Measurements from ENCODE around the gene ADAM23.
A peak's percentile ranks its signal among the peaks of the same experiment; 100 is the strongest.

Gene ADAM23

GRCh38 chr2:206556357-206556949 lies 113.1 kb downstream of the ADAM23 start:
- no peak for TF ChIP-seq EZH2 (IDR thresholded peaks at IDR 0.05)
- no peak for TF ChIP-seq POLR2AphosphoS5 (IDR thresholded peaks at IDR 0.05; ENCODE audit: borderline replicate concordance, low read depth, low read length)
- no peak for TF ChIP-seq FOXP2 (optimal IDR thresholded peaks at IDR 0.05; ENCODE audit: control extremely low read depth, extremely low read length, insufficient read depth)
- no peak overlapping the region for H3K9ac ChIP-seq (ENCODE audit: insufficient read length)
- no peaks in the 10 kb centered on the region for H3K36me3 ChIP-seq (ENCODE audit: insufficient read depth, low read length)
- H3K9me3 ChIP-seq (ENCODE audit: low read depth, low read length), result no peaks in the 10 kb centered on the region
- no peak overlapping the region for H3K4me3 ChIP-seq
- no peak overlapping the region for H3K27ac ChIP-seq
- peak; percentile 56 for DNase-seq (ENCODE audit: low read depth, low spot score)

- no peaks in the 10 kb centered on the region for H3K36me3 ChIP-seq (ENCODE audit: insufficient read depth, low read length)
- H3K9me3 ChIP-seq (ENCODE audit: low read depth, low read length), result no peaks in the 10 kb centered on the region
- H3K9ac ChIP-seq (ENCODE audit: insufficient read length), result no peak overlapping the region
- H3K4me3 ChIP-seq, result no peak overlapping the region
- H3K27ac ChIP-seq, result no peak overlapping the region
- DNase-seq (ENCODE audit: low read depth, low spot score), result no peak
- no peak for TF ChIP-seq EZH2 (IDR thresholded peaks at IDR 0.05)
- no peak for TF ChIP-seq POLR2AphosphoS5 (IDR thresholded peaks at IDR 0.05; ENCODE audit: borderline replicate concordance, low read depth, low read length)
These were observed 114.0 kb downstream of the ADAM23 start for GRCh38 chr2:206557321-206557720.

- TF ChIP-seq POLR2AphosphoS5 (IDR thresholded peaks at IDR 0.05; ENCODE audit: borderline replicate concordance, low read depth, low read length), result no peak
- TF ChIP-seq EZH2 (IDR thresholded peaks at IDR 0.05), result no peak
- no peak for TF ChIP-seq FOXP2 (optimal IDR thresholded peaks at IDR 0.05; ENCODE audit: control extremely low read depth, extremely low read length, insufficient read depth)
- Histone ChIP-seq H3K4me3 (no peak overlapping the region), H3K9ac (ENCODE audit: insufficient read length) (no peak overlapping the region), H3K36me3 (ENCODE audit: insufficient read depth, low read length) (no peaks in the 10 kb centered on the region), H3K27ac (no peak overlapping the region), H3K9me3 (ENCODE audit: low read depth, low read length) (no peaks in the 10 kb centered on the region)
- DNase-seq (ENCODE audit: low read depth, low spot score), result no peak
These were observed 115.2 kb downstream of the ADAM23 start for GRCh38 chr2:206558492-206558891.

GRCh38 chr2:206561962-206562361 lies 118.6 kb downstream of the ADAM23 start:
- no peak for TF ChIP-seq POLR2AphosphoS5 (IDR thresholded peaks at IDR 0.05; ENCODE audit: borderline replicate concordance, low read depth, low read length)
- TF ChIP-seq FOXP2 (optimal IDR thresholded peaks at IDR 0.05; ENCODE audit: control extremely low read depth, extremely low read length, insufficient read depth), result no peak
- TF ChIP-seq EZH2 (IDR thresholded peaks at IDR 0.05), result no peak
- H3K27ac ChIP-seq, result no peak overlapping the region
- no peak overlapping the region for H3K9ac ChIP-seq (ENCODE audit: insufficient read length)
- no peaks in the 10 kb centered on the region for H3K9me3 ChIP-seq (ENCODE audit: low read depth, low read length)
- no peak for DNase-seq (ENCODE audit: low read depth, low spot score)
- H3K4me3 ChIP-seq, result no peak overlapping the region
- H3K36me3 ChIP-seq (ENCODE audit: insufficient read depth, low read length), result no peaks in the 10 kb centered on the region

GRCh38 chr2:206562375-206562774 lies 119.0 kb downstream of the ADAM23 start:
- Histone ChIP-seq H3K4me3 (no peak overlapping the region), H3K9me3 (ENCODE audit: low read depth, low read length) (no peaks in the 10 kb centered on the region), H3K27ac (no peak overlapping the region), H3K9ac (ENCODE audit: insufficient read length) (no peak overlapping the region), H3K36me3 (ENCODE audit: insufficient read depth, low read length) (no peaks in the 10 kb centered on the region)
- TF ChIP-seq POLR2AphosphoS5 (IDR thresholded peaks at IDR 0.05; ENCODE audit: borderline replicate concordance, low read depth, low read length) (no peak), FOXP2 (optimal IDR thresholded peaks at IDR 0.05; ENCODE audit: control extremely low read depth, extremely low read length, insufficient read depth) (no peak), EZH2 (IDR thresholded peaks at IDR 0.05) (no peak)
- no peak for DNase-seq (ENCODE audit: low read depth, low spot score)

GRCh38 chr2:206563374-206563773 lies 120.0 kb downstream of the ADAM23 start:
- Histone ChIP-seq H3K36me3 (ENCODE audit: insufficient read depth, low read length) (no peaks in the 10 kb centered on the region), H3K9ac (ENCODE audit: insufficient read length) (no peak overlapping the region), H3K9me3 (ENCODE audit: low read depth, low read length) (no peaks in the 10 kb centered on the region), H3K4me3 (no peak overlapping the region), H3K27ac (no peak overlapping the region)
- TF ChIP-seq POLR2AphosphoS5 (IDR thresholded peaks at IDR 0.05; ENCODE audit: borderline replicate concordance, low read depth, low read length), result no peak
- TF ChIP-seq FOXP2 (optimal IDR thresholded peaks at IDR 0.05; ENCODE audit: control extremely low read depth, extremely low read length, insufficient read depth), result no peak
- no peak for TF ChIP-seq EZH2 (IDR thresholded peaks at IDR 0.05)
- DNase-seq (ENCODE audit: low read depth, low spot score), result no peak

GRCh38 chr2:206565666-206566065 lies 122.3 kb downstream of the ADAM23 start:
- TF ChIP-seq POLR2AphosphoS5 (IDR thresholded peaks at IDR 0.05; ENCODE audit: borderline replicate concordance, low read depth, low read length), result no peak
- TF ChIP-seq FOXP2 (optimal IDR thresholded peaks at IDR 0.05; ENCODE audit: control extremely low read depth, extremely low read length, insufficient read depth), result no peak
- no peak for TF ChIP-seq EZH2 (IDR thresholded peaks at IDR 0.05)

GRCh38 chr2:206569470-206569869 lies 126.1 kb downstream of the ADAM23 start:
- DNase-seq (ENCODE audit: low read depth, low spot score), result no peak
- Histone ChIP-seq H3K4me3 (no peak overlapping the region), H3K9ac (ENCODE audit: insufficient read length) (no peak overlapping the region), H3K27ac (no peak overlapping the region), H3K9me3 (ENCODE audit: low read depth, low read length) (no peaks in the 10 kb centered on the region), H3K36me3 (ENCODE audit: insufficient read depth, low read length) (no peaks in the 10 kb centered on the region)
- no peak for TF ChIP-seq POLR2AphosphoS5 (IDR thresholded peaks at IDR 0.05; ENCODE audit: borderline replicate concordance, low read depth, low read length)
- no peak for TF ChIP-seq FOXP2 (optimal IDR thresholded peaks at IDR 0.05; ENCODE audit: control extremely low read depth, extremely low read length, insufficient read depth)
- TF ChIP-seq EZH2 (IDR thresholded peaks at IDR 0.05), result no peak

More at GRCh38 chr2:206565666-206566065, 122.3 kb downstream of the ADAM23 start:
- Histone ChIP-seq H3K36me3 (ENCODE audit: insufficient read depth, low read length) (no peaks in the 10 kb centered on the region), H3K9ac (ENCODE audit: insufficient read length) (no peak overlapping the region), H3K9me3 (ENCODE audit: low read depth, low read length) (no peaks in the 10 kb centered on the region), H3K4me3 (no peak overlapping the region), H3K27ac (no peak overlapping the region)
- DNase-seq (ENCODE audit: low read depth, low spot score), result no peak

- Histone ChIP-seq H3K9ac (ENCODE audit: insufficient read length) (no peak overlapping the region), H3K9me3 (ENCODE audit: low read depth, low read length) (no peaks in the 10 kb centered on the region), H3K4me3 (no peak overlapping the region), H3K27ac (no peak overlapping the region), H3K36me3 (ENCODE audit: insufficient read depth, low read length) (no peaks in the 10 kb centered on the region)
- DNase-seq (ENCODE audit: low read depth, low spot score), result no peak
- TF ChIP-seq EZH2 (IDR thresholded peaks at IDR 0.05) (no peak), POLR2AphosphoS5 (IDR thresholded peaks at IDR 0.05; ENCODE audit: borderline replicate concordance, low read depth, low read length) (no peak), FOXP2 (optimal IDR thresholded peaks at IDR 0.05; ENCODE audit: control extremely low read depth, extremely low read length, insufficient read depth) (no peak)
These were observed 126.9 kb downstream of the ADAM23 start for GRCh38 chr2:206570199-206570598.

Measured in SK-N-MC (cell line).